ENCODE results near the gene IL12RB1. TPM values are rescaled to one million over a fixed set of nuclear protein-coding genes. Genes with fewer than 3 reads are reported as not detected.
"Not testable (repeated sequence)": the region's sequence is repeated elsewhere in the genome, so short reads cannot be mapped to it uniquely, and the experiment has no call there.

IL12RB1 gene
- total RNA-seq, 4 donors from 2014 or later = 0.34 to 0.58 TPM; not detected in 2

- no peak overlapping the region for H3K4me3 ChIP-seq (ENCODE audit: low read depth, poor library complexity, severe bottlenecking)
- WGBS, 2 donors = 81 to 82% methylated on average over 5 of the region's 5 CpGs
- no peak for TF ChIP-seq POLR2A (IDR thresholded peaks at IDR 0.05)
- TF ChIP-seq CTCF (IDR thresholded peaks at IDR 0.05) = no peak
- intact Hi-C loops (cut with DNase I; ENCODE audit: low total_unique reads) = no loop called here
- DNase-seq (ENCODE audit: low spot score in 2 of 2) = no peak
These were observed 3.0 kb upstream of the IL12RB1 start for GRCh38 chr19:18089726-18090125.

GRCh38 chr19:18089096-18089541 lies 2.4 kb upstream of the IL12RB1 start:
- DNase-seq (ENCODE audit: low spot score in 2 of 2) = peak in 1 of 2 donors; percentile 45
- WGBS, 2 donors = 70 to 75% methylated on average over 11 of the region's 11 CpGs
- intact Hi-C loops (cut with DNase I; ENCODE audit: low total_unique reads); H3K4me3 ChIP-seq (ENCODE audit: low read depth, poor library complexity, severe bottlenecking): not testable (repeated sequence)

GRCh38 chr19:18085702-18086457 lies 854 bp downstream of the IL12RB1 start:
- TF ChIP-seq CTCF (IDR thresholded peaks at IDR 0.05) = no peak
- TF ChIP-seq POLR2A (IDR thresholded peaks at IDR 0.05) = no peak
- H3K4me3 ChIP-seq (ENCODE audit: low read depth, poor library complexity, severe bottlenecking) = no peak overlapping the region
- WGBS, 2 donors = 78 to 81% methylated on average over 8 of the region's 8 CpGs
- intact Hi-C loops (cut with DNase I; ENCODE audit: low total_unique reads) = no loop called here
- DNase-seq (ENCODE audit: low spot score in 2 of 2) = no peak

GRCh38 chr19:18083929-18084684 lies 2.6 kb downstream of the IL12RB1 start:
- no peak overlapping the region for H3K4me3 ChIP-seq (ENCODE audit: low read depth, poor library complexity, severe bottlenecking)
- TF ChIP-seq POLR2A (IDR thresholded peaks at IDR 0.05) (no peak), CTCF (IDR thresholded peaks at IDR 0.05) (no peak)
- DNase-seq (ENCODE audit: low spot score in 2 of 2) = no peak
- WGBS, 2 donors = 77 to 86% methylated on average over 8 of the region's 8 CpGs
- intact Hi-C loops (cut with DNase I; ENCODE audit: low total_unique reads) = no loop called here

- H3K4me3 ChIP-seq (ENCODE audit: low read depth, poor library complexity, severe bottlenecking) = no peak overlapping the region
- intact Hi-C loops (cut with DNase I; ENCODE audit: low total_unique reads) = no loop called here
- no peak for TF ChIP-seq POLR2A (IDR thresholded peaks at IDR 0.05)
- TF ChIP-seq CTCF (IDR thresholded peaks at IDR 0.05) = no peak
- no peak for DNase-seq (ENCODE audit: low spot score in 2 of 2)
- 76 to 82% methylated on average over 9 of the region's 9 CpGs for WGBS, 2 donors
These were observed 12.5 kb downstream of the IL12RB1 start for GRCh38 chr19:18074192-18074591.

GRCh38 chr19:18073197-18073596 lies 13.5 kb downstream of the IL12RB1 start:
- TF ChIP-seq CTCF (IDR thresholded peaks at IDR 0.05) = no peak
- TF ChIP-seq POLR2A (IDR thresholded peaks at IDR 0.05) = no peak
- WGBS, 2 donors = 72 to 77% methylated on average over 4 of the region's 4 CpGs
- intact Hi-C loops (cut with DNase I; ENCODE audit: low total_unique reads) = no loop called here
- H3K4me3 ChIP-seq (ENCODE audit: low read depth, poor library complexity, severe bottlenecking) = no peak overlapping the region
- no peak for DNase-seq (ENCODE audit: low spot score in 2 of 2)

Data from lower leg skin (tissue), 4 donors.